Measurements from ENCODE around the gene CBARP. TPM values are rescaled to one million over a fixed set of nuclear protein-coding genes. Genes with fewer than 3 reads are reported as not detected.

Gene CBARP
- total RNA-seq, 4 donors from 2014 or later: 0.38 to 1.6 (median 1.2) TPM

DNA sequence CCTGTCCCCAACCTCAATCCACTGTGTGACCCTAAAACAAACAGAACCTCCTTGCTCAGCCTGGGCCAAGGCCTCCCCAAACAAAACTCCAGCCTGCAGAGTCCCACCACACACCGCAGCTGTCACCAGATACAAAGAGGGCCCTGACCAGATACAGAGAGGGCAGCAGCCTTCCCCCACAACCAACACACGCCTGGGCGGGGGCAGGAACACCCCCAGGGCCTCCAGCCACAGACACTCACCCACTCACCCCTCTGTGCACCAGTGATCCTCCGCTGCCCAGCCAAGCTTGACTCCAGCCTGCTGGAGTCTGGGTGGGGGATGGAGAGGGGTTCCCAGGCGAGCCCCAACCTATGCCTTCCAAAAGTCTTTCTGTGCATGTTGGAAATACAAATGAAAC lies 25.4 kb upstream of the CBARP start:
- WGBS, 2 donors: 66 to 77% methylated on average over 2 of the region's 5 CpGs
- Histone ChIP-seq H3K36me3 (peaks cover 0 to 4% (median 0%) of the 10 kb centered on the region in 3 donors), H3K4me3 (peak overlapping the region in 1 of 4 donors; percentile 72), H3K4me1 (peaks cover 76 to 100% (median 79%) of the 10 kb centered on the region in 3 donors), H3K27ac (peak overlapping the region; percentile 97 to 99 (median 98)), H3K27me3 (no peaks in the 10 kb centered on the region), H3K9me3 (no peaks in the 10 kb centered on the region)
- DNase-seq: no peak
- TF ChIP-seq POLR2A (IDR thresholded peaks at IDR 0.05) (peak in 1 of 4 donors; percentile 10), CTCF (IDR thresholded peaks at IDR 0.05) (no peak)
- intact Hi-C loops (cut with DNase I): no loop called here

GRCh38 chr19:1262623-1263123 lies 24.9 kb upstream of the CBARP start:
- WGBS, 2 donors: 25 to 26% methylated on average over 5 to 7 of the region's 21 CpGs
- TF ChIP-seq CTCF (IDR thresholded peaks at IDR 0.05): no peak
- no peak for TF ChIP-seq POLR2A (IDR thresholded peaks at IDR 0.05)

DNA sequence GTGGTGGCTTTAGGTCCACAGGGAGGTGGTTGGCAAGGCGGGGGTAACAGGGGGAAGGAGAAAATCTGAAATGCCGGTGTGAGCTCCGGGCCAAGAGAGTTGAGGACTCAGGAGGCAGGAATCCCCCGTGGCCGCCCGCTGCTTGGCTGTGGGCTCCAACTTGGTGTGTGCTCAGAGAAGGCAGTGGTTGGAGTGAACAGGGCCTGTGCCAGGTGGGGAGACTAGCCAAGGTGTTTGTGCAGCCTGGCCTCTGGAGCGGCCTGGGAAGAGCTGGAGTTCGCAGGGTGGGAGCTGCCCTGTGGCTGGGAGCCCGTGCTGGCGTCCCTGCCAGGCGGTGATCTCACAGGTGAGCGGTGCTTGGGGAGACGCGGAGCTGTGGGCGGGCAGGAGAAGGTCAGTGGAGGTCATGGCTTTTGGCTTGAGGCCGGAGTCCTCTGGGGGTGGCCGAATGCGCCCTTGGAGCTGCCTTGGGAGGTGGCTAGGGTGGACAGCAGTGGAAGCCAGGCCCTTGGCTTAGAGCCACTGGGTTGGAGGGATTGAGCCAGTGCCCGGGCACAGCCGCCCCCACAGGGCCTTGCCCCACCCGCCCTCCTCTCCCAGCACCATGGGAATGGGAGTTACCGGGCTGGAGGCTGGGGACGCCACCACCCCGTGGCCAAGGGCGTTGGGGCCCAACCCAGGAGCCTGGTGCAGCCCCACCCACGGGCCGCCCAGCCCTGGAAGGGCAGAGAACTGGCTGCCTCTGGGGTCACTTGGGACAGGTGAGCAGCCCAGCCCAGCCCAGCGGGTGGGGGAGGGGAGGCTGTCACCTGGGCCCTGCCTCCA lies 24.2 kb upstream of the CBARP start:
- 1 to 7% methylated on average over 6 to 7 of the region's 28 CpGs for WGBS, 2 donors
- peak overlapping the region; percentile 97 to 99 (median 98) for H3K27ac ChIP-seq
- no peaks in the 10 kb centered on the region for H3K27me3 ChIP-seq
- no peak for DNase-seq
- peak overlapping the region; percentile 61 to 72 (median 70) for H3K4me3 ChIP-seq
- no peak for TF ChIP-seq CTCF (IDR thresholded peaks at IDR 0.05)
- peak in 2 of 4 donors; percentile 49 for TF ChIP-seq POLR2A (IDR thresholded peaks at IDR 0.05)
- no peaks in the 10 kb centered on the region for H3K9me3 ChIP-seq
- H3K4me1 ChIP-seq: peaks cover 76 to 100% (median 79%) of the 10 kb centered on the region in 3 donors
- H3K36me3 ChIP-seq: peaks cover 2 to 16% (median 3%) of the 10 kb centered on the region in 3 donors
- intact Hi-C loops (cut with DNase I): no loop called here

More at GRCh38 chr19:1262623-1263123, 24.9 kb upstream of the CBARP start:
- H3K9me3 ChIP-seq: no peaks in the 10 kb centered on the region
- H3K36me3 ChIP-seq: peaks cover 0 to 9% (median 0%) of the 10 kb centered on the region in 3 donors
- H3K4me3 ChIP-seq: peak overlapping the region; percentile 61 to 72 (median 70)
- peaks cover 76 to 100% (median 79%) of the 10 kb centered on the region in 3 donors for H3K4me1 ChIP-seq
- intact Hi-C loops (cut with DNase I): no loop called here
- H3K27me3 ChIP-seq: no peaks in the 10 kb centered on the region
- peak overlapping the region; percentile 97 to 99 (median 98) for H3K27ac ChIP-seq
- no peak for DNase-seq

DNA sequence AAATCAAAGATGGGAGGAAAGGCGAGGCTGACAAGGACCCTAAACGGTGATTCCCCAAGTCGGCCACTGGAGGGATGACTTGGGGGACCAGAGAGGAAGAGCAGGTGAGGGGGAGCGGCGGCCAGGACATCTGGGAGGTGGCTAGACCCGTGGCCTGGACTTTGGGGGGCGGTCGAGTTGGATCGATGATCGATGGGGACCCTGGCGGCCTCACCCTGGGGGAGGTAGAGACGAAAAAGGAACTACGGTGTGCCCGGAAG lies 23.7 kb upstream of the CBARP start:
- peak overlapping the region; percentile 97 to 99 (median 98) for H3K27ac ChIP-seq
- WGBS, 2 donors: 10 to 12% methylated on average over 13 to 14 of the region's 14 CpGs
- no peaks in the 10 kb centered on the region for H3K9me3 ChIP-seq
- H3K4me3 ChIP-seq: peak overlapping the region; percentile 61 to 72 (median 70)
- peaks cover 79 to 100% (median 84%) of the 10 kb centered on the region in 3 donors for H3K4me1 ChIP-seq
- no peaks in the 10 kb centered on the region for H3K27me3 ChIP-seq
- no peak for DNase-seq
- intact Hi-C loops (cut with DNase I): no loop called here
- TF ChIP-seq CTCF (IDR thresholded peaks at IDR 0.05): peak in 1 of 6 experiments; percentile 10
- no peak for TF ChIP-seq POLR2A (IDR thresholded peaks at IDR 0.05)
- peaks cover 8 to 21% (median 9%) of the 10 kb centered on the region in 3 donors for H3K36me3 ChIP-seq
